ENCODE measurements around the gene GLT1D1.
A peak's percentile ranks its signal among the peaks of the same experiment; 100 is the strongest.
"Not testable (repeated sequence)": the region's sequence is repeated elsewhere in the genome, so short reads cannot be mapped to it uniquely, and the experiment has no call there.

Gene GLT1D1

DNA sequence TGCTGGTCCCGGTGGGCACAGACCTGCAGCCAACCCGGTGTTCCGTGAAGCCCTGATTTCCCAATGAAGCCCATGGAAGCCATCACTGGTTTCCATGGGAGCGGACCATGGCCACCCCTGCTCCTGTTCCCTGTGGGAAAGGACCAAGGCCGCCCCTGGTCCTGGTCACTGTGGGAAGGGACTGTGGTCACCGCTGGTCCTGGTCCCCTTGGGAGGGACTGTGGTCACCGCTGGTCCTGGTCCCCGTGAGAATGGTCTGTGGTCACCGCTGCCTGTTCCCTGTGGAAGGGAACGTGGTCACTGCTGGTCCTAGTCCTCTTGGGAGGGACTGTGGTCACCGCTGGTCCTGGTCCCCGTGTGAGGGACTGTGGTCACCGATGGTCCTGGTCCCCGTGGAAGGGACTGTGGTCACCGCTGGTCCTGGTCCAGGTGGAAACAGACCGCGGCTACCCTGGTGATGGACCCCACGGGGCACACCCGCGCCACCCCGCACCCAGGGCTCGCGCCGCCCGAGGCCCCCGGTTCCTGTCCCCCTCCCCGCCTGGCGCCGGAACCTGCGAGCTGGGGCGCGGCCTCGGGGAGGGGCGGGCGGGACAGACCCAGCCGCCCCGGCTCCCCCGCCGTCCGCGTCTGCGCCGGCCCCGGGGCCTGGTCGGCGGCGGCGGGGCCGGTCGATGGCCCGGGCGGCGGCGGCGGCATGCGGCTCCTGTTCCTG lies at the start of gene GLT1D1:
Gene GLT1D1 (plus strand): TSS at position 594 of the 715 bp plus-strand sequence. CDS start 104 bp downstream, at position 698.
- TF ChIP-seq, protein P1, sequence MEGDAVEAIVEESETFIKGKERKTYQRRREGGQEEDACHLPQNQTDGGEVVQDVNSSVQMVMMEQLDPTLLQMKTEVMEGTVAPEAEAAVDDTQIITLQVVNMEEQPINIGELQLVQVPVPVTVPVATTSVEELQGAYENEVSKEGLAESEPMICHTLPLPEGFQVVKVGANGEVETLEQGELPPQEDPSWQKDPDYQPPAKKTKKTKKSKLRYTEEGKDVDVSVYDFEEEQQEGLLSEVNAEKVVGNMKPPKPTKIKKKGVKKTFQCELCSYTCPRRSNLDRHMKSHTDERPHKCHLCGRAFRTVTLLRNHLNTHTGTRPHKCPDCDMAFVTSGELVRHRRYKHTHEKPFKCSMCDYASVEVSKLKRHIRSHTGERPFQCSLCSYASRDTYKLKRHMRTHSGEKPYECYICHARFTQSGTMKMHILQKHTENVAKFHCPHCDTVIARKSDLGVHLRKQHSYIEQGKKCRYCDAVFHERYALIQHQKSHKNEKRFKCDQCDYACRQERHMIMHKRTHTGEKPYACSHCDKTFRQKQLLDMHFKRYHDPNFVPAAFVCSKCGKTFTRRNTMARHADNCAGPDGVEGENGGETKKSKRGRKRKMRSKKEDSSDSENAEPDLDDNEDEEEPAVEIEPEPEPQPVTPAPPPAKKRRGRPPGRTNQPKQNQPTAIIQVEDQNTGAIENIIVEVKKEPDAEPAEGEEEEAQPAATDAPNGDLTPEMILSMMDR (IDR thresholded peaks at IDR 0.05; ENCODE audit: insufficient read depth, low read length, poor library complexity, severe bottlenecking), result no peak
- Histone ChIP-seq H3K36me3 (ENCODE audit: control insufficient read depth, insufficient read depth, low read length) (no peaks in the 10 kb centered on the region), H3K27me3 (replicated peaks; ENCODE audit: control insufficient read depth, insufficient read depth, low read length) (no peaks in the 10 kb centered on the region; the same call in 1 of the 2 replicates), H3K4me3 (replicated peaks; ENCODE audit: low read depth, low read length) (peak within 1 kb of the TSS; percentile 62)
- no peak for DNase-seq (ENCODE audit: extremely low read depth, insufficient read length)

DNA sequence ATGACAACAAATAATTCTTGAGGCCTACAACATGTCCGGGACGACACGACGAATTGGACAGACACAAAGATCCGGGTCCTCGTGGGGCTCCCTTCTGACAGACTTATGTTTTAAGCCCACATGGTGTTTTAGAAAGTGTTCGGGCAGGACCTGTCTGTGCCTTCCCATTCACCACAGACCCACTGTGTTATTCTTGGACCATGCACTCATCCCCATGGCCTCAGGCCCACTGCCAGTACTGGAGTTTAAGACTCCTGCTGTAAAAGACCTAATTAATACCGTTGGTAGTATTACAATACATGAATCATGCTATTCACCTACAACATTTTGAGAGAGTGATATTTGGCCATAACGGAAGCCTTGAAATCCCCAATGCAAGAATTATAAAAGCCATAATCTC lies 49.5 kb upstream of the GLT1D1 start:
- H3K27me3 ChIP-seq (replicated peaks; ENCODE audit: control insufficient read depth, insufficient read depth, low read length), result no peaks in the 10 kb centered on the region
- TF ChIP-seq, protein P1 (IDR thresholded peaks at IDR 0.05; ENCODE audit: insufficient read depth, low read length, poor library complexity, severe bottlenecking), result no peak
- DNase-seq (ENCODE audit: extremely low read depth, insufficient read length), result no peak
- H3K4me3 ChIP-seq (replicated peaks; ENCODE audit: low read depth, low read length), result no peak overlapping the region
- peaks cover 34% of the 10 kb centered on the region for H3K36me3 ChIP-seq (ENCODE audit: control insufficient read depth, insufficient read depth, low read length)

DNA sequence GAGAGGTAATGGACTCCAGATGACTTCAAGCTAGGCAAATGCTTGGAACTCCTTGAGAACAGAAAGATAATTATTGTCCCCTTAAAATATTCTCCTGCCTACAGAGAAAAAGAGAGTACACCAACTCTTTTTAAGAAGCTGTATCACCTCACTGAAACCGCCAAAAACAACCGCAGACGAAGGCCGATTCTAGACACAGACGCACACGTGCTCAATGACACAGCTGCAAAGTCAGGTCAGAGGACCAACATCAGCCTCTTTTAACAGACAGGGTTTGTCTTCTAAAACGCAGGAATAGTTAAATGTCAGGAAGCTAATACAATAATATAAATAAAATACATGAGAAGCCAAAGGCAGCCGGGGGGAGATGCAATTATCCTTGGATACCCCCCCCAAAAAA lies 48.5 kb upstream of the GLT1D1 start:
- Histone ChIP-seq H3K27me3 (replicated peaks; ENCODE audit: control insufficient read depth, insufficient read depth, low read length) (no peaks in the 10 kb centered on the region), H3K4me3 (replicated peaks; ENCODE audit: low read depth, low read length) (no peak overlapping the region), H3K36me3 (ENCODE audit: control insufficient read depth, insufficient read depth, low read length) (peaks cover 29% of the 10 kb centered on the region)
- TF ChIP-seq, protein P1 (IDR thresholded peaks at IDR 0.05; ENCODE audit: insufficient read depth, low read length, poor library complexity, severe bottlenecking), result no peak
- no peak for DNase-seq (ENCODE audit: extremely low read depth, insufficient read length)

DNA sequence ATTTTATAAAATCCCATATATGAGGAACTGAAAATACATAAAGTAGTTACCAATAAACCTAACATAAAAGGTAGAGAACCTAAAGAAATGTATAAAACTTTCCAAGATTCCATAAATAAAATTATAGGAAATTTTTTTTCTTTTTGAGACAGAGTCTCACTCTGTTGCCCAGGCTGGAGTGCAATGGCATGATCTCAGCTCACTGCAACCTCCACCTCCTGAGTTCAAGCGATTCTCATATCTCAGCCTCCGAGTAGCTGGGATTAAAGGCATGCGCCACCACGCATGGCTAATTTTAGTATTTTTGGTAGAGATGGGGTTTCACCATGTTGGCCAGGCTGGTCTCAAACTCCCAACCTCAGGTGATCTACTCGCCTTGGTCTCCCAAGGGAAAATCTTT lies 47.9 kb upstream of the GLT1D1 start:
- DNase-seq (ENCODE audit: extremely low read depth, insufficient read length); H3K4me3 ChIP-seq (replicated peaks; ENCODE audit: low read depth, low read length); H3K27me3 ChIP-seq (replicated peaks; ENCODE audit: control insufficient read depth, insufficient read depth, low read length): not testable (repeated sequence)
- H3K36me3 ChIP-seq (ENCODE audit: control insufficient read depth, insufficient read depth, low read length), result peaks cover 25% of the 10 kb centered on the region

DNA sequence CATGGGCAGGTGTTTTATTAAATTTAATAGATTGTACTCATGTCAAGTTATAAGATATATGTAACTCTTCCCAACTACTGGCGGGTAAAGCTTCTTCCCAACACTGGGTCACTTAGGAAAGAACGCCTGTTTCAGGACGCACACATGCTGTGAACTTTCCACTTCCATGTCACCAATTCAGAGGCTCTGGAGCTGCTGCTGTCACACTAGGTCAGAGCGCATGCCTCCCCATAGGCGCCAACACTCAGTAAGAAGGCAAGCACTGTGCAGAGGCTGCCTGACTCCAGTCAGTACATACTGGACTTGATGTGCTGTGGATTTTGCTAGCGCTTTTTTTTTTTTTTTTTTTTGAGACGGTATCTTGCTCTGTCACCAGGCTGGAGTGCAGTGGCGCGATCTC lies 46.7 kb upstream of the GLT1D1 start:
- no peak overlapping the region for H3K4me3 ChIP-seq (replicated peaks; ENCODE audit: low read depth, low read length)

DNA sequence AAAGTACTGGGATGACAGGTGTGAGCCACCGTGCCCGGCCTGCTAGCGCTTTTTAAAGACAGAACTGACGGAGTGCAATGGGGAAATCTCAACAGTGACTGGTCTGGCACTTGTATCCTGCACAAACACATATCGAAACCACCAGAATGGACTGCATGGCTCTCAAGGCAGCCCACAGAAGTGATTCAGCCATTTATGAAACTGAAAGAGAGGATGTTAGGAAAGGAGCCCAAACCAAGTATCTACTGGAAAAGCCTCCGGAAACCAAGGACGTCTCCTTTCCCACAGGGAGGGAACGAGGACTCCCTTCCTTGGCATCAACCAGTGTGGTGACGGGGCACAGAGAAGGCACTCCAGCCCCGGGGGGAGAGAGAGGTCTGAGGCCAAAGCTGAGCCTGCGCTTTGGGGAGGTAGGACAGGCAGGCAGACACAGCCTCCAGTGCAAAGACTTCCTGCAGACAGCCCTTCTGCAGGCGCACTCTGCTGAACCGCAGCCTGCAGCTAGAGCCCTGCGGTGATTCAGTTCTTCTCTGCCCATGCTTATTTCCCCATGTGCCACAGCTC lies 46.0 kb upstream of the GLT1D1 start:
- Histone ChIP-seq H3K27me3 (replicated peaks; ENCODE audit: control insufficient read depth, insufficient read depth, low read length) (no peaks in the 10 kb centered on the region), H3K4me3 (replicated peaks; ENCODE audit: low read depth, low read length) (no peak overlapping the region), H3K36me3 (ENCODE audit: control insufficient read depth, insufficient read depth, low read length) (peaks cover 19% of the 10 kb centered on the region)
- TF ChIP-seq, protein P1 (IDR thresholded peaks at IDR 0.05; ENCODE audit: insufficient read depth, low read length, poor library complexity, severe bottlenecking), result no peak
- no peak for DNase-seq (ENCODE audit: extremely low read depth, insufficient read length)

More for the DNA sequence above, 46.7 kb upstream of the GLT1D1 start:
- TF ChIP-seq, protein P1 (IDR thresholded peaks at IDR 0.05; ENCODE audit: insufficient read depth, low read length, poor library complexity, severe bottlenecking), result no peak
- Histone ChIP-seq H3K27me3 (replicated peaks; ENCODE audit: control insufficient read depth, insufficient read depth, low read length) (no peaks in the 10 kb centered on the region), H3K36me3 (ENCODE audit: control insufficient read depth, insufficient read depth, low read length) (peaks cover 22% of the 10 kb centered on the region)
- no peak for DNase-seq (ENCODE audit: extremely low read depth, insufficient read length)
